Cardiac fibroblast (primary cell): ENCODE measurements around the gene DDR1.

ENCODE experiments used
- DNase-seq, 2 donors: peaks; one replicate each; pipeline versions ENCODE4 v3.0.0 to v3.0.0-alpha.2; 2010; ENCODE audit warnings: low read depth in 2 of 2
- H3K4me3 ChIP-seq, 2 donors: replicated peaks in 1 of 2; 1 replicate in 1 of 2; 2 replicates in 1 of 2; pipeline ENCODE4 v1.5.1; 2011; ENCODE audit warnings: low read depth in 2 of 2, low read length in 2 of 2, mild to moderate bottlenecking in 2 of 2, moderate library complexity in 1 of 2
- CTCF ChIP-seq: IDR thresholded peaks from one replicate; pipeline ENCODE4 v1.5.1; 2011; ENCODE audit warnings: low read depth, mild to moderate bottlenecking, low read length, inconsistent platforms

DDR1 gene

GRCh38 chr6:30839671-30840070 lies 44.6 kb upstream of the DDR1 start:
- TF ChIP-seq CTCF = no peak
- no peak overlapping the region for H3K4me3 ChIP-seq
- no peak for DNase-seq

- no peak for DNase-seq
- no peak overlapping the region for H3K4me3 ChIP-seq
- no peak for TF ChIP-seq CTCF
These were observed 44.0 kb upstream of the DDR1 start for GRCh38 chr6:30840084-30840934.

GRCh38 chr6:30840935-30841643 lies 43.2 kb upstream of the DDR1 start:
- TF ChIP-seq CTCF = no peak
- no peak overlapping the region for H3K4me3 ChIP-seq
- no peak for DNase-seq

- TF ChIP-seq CTCF = no peak
- peak in 1 of 2 donors; percentile 90 for DNase-seq
- H3K4me3 ChIP-seq = no peak overlapping the region
These were observed 42.4 kb upstream of the DDR1 start for GRCh38 chr6:30841644-30842504.

GRCh38 chr6:30842754-30843610 lies 41.3 kb upstream of the DDR1 start:
- DNase-seq = peak in 1 of 2 donors; percentile 86
- no peak for TF ChIP-seq CTCF
- H3K4me3 ChIP-seq = no peak overlapping the region

- DNase-seq = no peak
- TF ChIP-seq CTCF = no peak
- H3K4me3 ChIP-seq = no peak overlapping the region
These were observed 40.7 kb upstream of the DDR1 start for GRCh38 chr6:30843611-30843998.
